ENCODE results near the gene TNS2. TPM values are rescaled to one million over a fixed set of nuclear protein-coding genes. Genes with fewer than 3 reads are reported as not detected.
A peak's percentile ranks its signal among the peaks of the same experiment; 100 is the strongest.

The TNS2 gene
- total and polyA plus RNA-seq, 5 donors = 104 to 155 (median 121) TPM

- peak; percentile 79 to 84 for ATAC-seq
- intact Hi-C loops (cut with DNase I) = loop anchor here in 3 of 4 donors (2.0 kb wide), 3 partner anchors 26 to 34 kb away; no protein-coding TSS in a partner anchor
- Histone ChIP-seq H3K4me3 (ENCODE audit: low read length) (peak overlapping the region; percentile 17), H3K9me3 (ENCODE audit: control insufficient read depth, low read length) (no peaks in the 10 kb centered on the region), H3K27ac (ENCODE audit: low read length) (peak overlapping the region; percentile 69), H3K27me3 (ENCODE audit: control insufficient read depth, insufficient read depth) (no peaks in the 10 kb centered on the region), H3K4me1 (ENCODE audit: control insufficient read depth, insufficient read depth, low read length) (peaks cover 6% of the 10 kb centered on the region)
- DNase-seq = peak; percentile 95 to 97 (median 96)
- WGBS = 16% methylated on average over 6 of the region's 6 CpGs
Observed at GRCh38 chr12:53099071-53099882, 49.4 kb downstream of the TNS2 start.

GRCh38 chr12:53100466-53101151 is 50.7 kb downstream of the TNS2 start:
- H3K27ac ChIP-seq (ENCODE audit: low read length) = no peak overlapping the region
- intact Hi-C loops (cut with DNase I) = no loop called here

GRCh38 chr12:53101266-53101665 is 51.4 kb downstream of the TNS2 start:
- 87% methylated on average over 7 of the region's 7 CpGs for WGBS
- Histone ChIP-seq H3K27me3 (ENCODE audit: control insufficient read depth, insufficient read depth) (no peaks in the 10 kb centered on the region), H3K9me3 (ENCODE audit: control insufficient read depth, low read length) (no peaks in the 10 kb centered on the region), H3K27ac (ENCODE audit: low read length) (no peak overlapping the region), H3K4me3 (ENCODE audit: low read length) (no peak overlapping the region), H3K4me1 (ENCODE audit: control insufficient read depth, insufficient read depth, low read length) (peaks cover 3% of the 10 kb centered on the region)
- ATAC-seq = no peak
- no peak for DNase-seq
- intact Hi-C loops (cut with DNase I) = no loop called here

More at GRCh38 chr12:53100466-53101151, 50.7 kb downstream of the TNS2 start:
- no peaks in the 10 kb centered on the region for H3K27me3 ChIP-seq (ENCODE audit: control insufficient read depth, insufficient read depth)
- H3K9me3 ChIP-seq (ENCODE audit: control insufficient read depth, low read length) = no peaks in the 10 kb centered on the region
- H3K4me3 ChIP-seq (ENCODE audit: low read length) = no peak overlapping the region
- 87% methylated on average over 13 of the region's 13 CpGs for WGBS
- H3K4me1 ChIP-seq (ENCODE audit: control insufficient read depth, insufficient read depth, low read length) = peaks cover 6% of the 10 kb centered on the region
- DNase-seq = peak in 1 of 3 donors; percentile 56
- ATAC-seq = no peak

- 89% methylated on average over 12 of the region's 12 CpGs for WGBS
- no peak overlapping the region for H3K27ac ChIP-seq (ENCODE audit: low read length)
- H3K9me3 ChIP-seq (ENCODE audit: control insufficient read depth, low read length) = no peaks in the 10 kb centered on the region
- no peak overlapping the region for H3K4me3 ChIP-seq (ENCODE audit: low read length)
- H3K4me1 ChIP-seq (ENCODE audit: control insufficient read depth, insufficient read depth, low read length) = peaks cover 3% of the 10 kb centered on the region
- no peak for DNase-seq
- intact Hi-C loops (cut with DNase I) = no loop called here
- no peaks in the 10 kb centered on the region for H3K27me3 ChIP-seq (ENCODE audit: control insufficient read depth, insufficient read depth)
- ATAC-seq = no peak
Observed at GRCh38 chr12:53101931-53102781, 52.3 kb downstream of the TNS2 start.

GRCh38 chr12:53102883-53103807 is 53.3 kb downstream of the TNS2 start, which contains the start of gene SOAT2:
SOAT2 (plus strand) TSS chr12:53103486; CDS start chr12:53103578, 92 bp downstream.
- DNase-seq = peak in 2 of 3 donors; percentile 64
- Histone ChIP-seq H3K4me3 (ENCODE audit: low read length) (no peak within 1 kb of the TSS), H3K27me3 (ENCODE audit: control insufficient read depth, insufficient read depth) (no peaks in the 10 kb centered on the region), H3K4me1 (ENCODE audit: control insufficient read depth, insufficient read depth, low read length) (peaks cover 3% of the 10 kb centered on the region), H3K27ac (ENCODE audit: low read length) (no peak within 1 kb of the TSS), H3K9me3 (ENCODE audit: control insufficient read depth, low read length) (no peaks in the 10 kb centered on the region)
- WGBS = 83% methylated on average over 23 of the region's 23 CpGs
- intact Hi-C loops (cut with DNase I) = no loop called here
- no peak for ATAC-seq

- Histone ChIP-seq H3K27me3 (ENCODE audit: control insufficient read depth, insufficient read depth) (no peaks in the 10 kb centered on the region), H3K27ac (ENCODE audit: low read length) (no peak overlapping the region), H3K4me1 (ENCODE audit: control insufficient read depth, insufficient read depth, low read length) (peaks cover 3% of the 10 kb centered on the region), H3K4me3 (ENCODE audit: low read length) (no peak overlapping the region), H3K9me3 (ENCODE audit: control insufficient read depth, low read length) (no peaks in the 10 kb centered on the region)
- no peak for DNase-seq
- intact Hi-C loops (cut with DNase I) = no loop called here
- ATAC-seq = peak in 1 of 2 donors; percentile 2
- 48% methylated on average over 3 of the region's 3 CpGs for WGBS
Observed at GRCh38 chr12:53103860-53104305, 54.0 kb downstream of the TNS2 start.

- Histone ChIP-seq H3K4me1 (ENCODE audit: control insufficient read depth, insufficient read depth, low read length) (no peaks in the 10 kb centered on the region), H3K27ac (ENCODE audit: low read length) (no peak overlapping the region), H3K27me3 (ENCODE audit: control insufficient read depth, insufficient read depth) (no peaks in the 10 kb centered on the region), H3K9me3 (ENCODE audit: control insufficient read depth, low read length) (no peaks in the 10 kb centered on the region), H3K4me3 (ENCODE audit: low read length) (no peak overlapping the region)
- no peak for ATAC-seq
- WGBS = 89% methylated on average over 8 of the region's 8 CpGs
- intact Hi-C loops (cut with DNase I) = no loop called here
- no peak for DNase-seq
Observed at GRCh38 chr12:53105256-53105655, 55.4 kb downstream of the TNS2 start.

GRCh38 chr12:53105712-53106439 is 56.0 kb downstream of the TNS2 start:
- Histone ChIP-seq H3K4me3 (ENCODE audit: low read length) (no peak overlapping the region), H3K9me3 (ENCODE audit: control insufficient read depth, low read length) (no peaks in the 10 kb centered on the region), H3K27me3 (ENCODE audit: control insufficient read depth, insufficient read depth) (no peaks in the 10 kb centered on the region), H3K27ac (ENCODE audit: low read length) (no peak overlapping the region), H3K4me1 (ENCODE audit: control insufficient read depth, insufficient read depth, low read length) (no peaks in the 10 kb centered on the region)
- DNase-seq (no peak), ATAC-seq (no peak)
- WGBS = 90% methylated on average over 7 of the region's 7 CpGs
- intact Hi-C loops (cut with DNase I) = no loop called here

GRCh38 chr12:53107122-53107521 is 57.3 kb downstream of the TNS2 start:
- H3K27me3 ChIP-seq (ENCODE audit: control insufficient read depth, insufficient read depth) = no peaks in the 10 kb centered on the region
- H3K9me3 ChIP-seq (ENCODE audit: control insufficient read depth, low read length) = no peaks in the 10 kb centered on the region
- H3K4me1 ChIP-seq (ENCODE audit: control insufficient read depth, insufficient read depth, low read length) = no peaks in the 10 kb centered on the region
- no peak overlapping the region for H3K4me3 ChIP-seq (ENCODE audit: low read length)
- ATAC-seq (no peak), DNase-seq (no peak)
- intact Hi-C loops (cut with DNase I) = no loop called here
- 50% methylated on average over 7 of the region's 7 CpGs for WGBS
- H3K27ac ChIP-seq (ENCODE audit: low read length) = no peak overlapping the region
